ENCODE measurements around the gene GPR119.
"Not testable (repeated sequence)": the region's sequence is repeated elsewhere in the genome, so short reads cannot be mapped to it uniquely, and the experiment has no call there.

DNA sequence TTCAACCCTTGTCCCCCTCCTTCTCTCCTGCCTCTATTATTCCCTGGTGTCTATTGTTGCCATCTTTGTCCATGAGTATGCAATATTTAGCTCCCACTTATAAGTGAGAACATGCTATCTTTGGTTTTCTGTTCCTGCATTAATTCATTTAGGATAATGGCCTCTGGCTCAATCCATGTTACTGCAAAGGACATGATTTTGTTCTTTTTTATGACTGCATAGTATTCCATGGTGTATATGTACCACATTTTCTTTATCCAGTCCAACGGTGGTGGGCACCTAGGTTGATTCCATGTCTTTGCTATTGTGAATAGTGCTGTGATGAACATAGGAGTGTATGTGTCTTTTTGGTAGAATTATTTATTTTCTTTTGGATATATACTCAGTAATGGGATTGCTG, 33.4 kb downstream of the GPR119 start:
- not testable (repeated sequence) for TF ChIP-seq EZH2 (IDR thresholded peaks at IDR 0.05; ENCODE audit: insufficient read depth, poor library complexity, severe bottlenecking); EZH2phosphoT487 (IDR thresholded peaks at IDR 0.05; ENCODE audit: insufficient read depth, low read depth)

Measured in GM23248 (cell line).